ENCODE results near the gene NRM. TPM values are rescaled to one million over a fixed set of nuclear protein-coding genes. Genes with fewer than 3 reads are reported as not detected.

NRM gene
- total and polyA plus RNA-seq, 12 donors, result 1.6 to 11.6 (median 3.8) TPM

DNA sequence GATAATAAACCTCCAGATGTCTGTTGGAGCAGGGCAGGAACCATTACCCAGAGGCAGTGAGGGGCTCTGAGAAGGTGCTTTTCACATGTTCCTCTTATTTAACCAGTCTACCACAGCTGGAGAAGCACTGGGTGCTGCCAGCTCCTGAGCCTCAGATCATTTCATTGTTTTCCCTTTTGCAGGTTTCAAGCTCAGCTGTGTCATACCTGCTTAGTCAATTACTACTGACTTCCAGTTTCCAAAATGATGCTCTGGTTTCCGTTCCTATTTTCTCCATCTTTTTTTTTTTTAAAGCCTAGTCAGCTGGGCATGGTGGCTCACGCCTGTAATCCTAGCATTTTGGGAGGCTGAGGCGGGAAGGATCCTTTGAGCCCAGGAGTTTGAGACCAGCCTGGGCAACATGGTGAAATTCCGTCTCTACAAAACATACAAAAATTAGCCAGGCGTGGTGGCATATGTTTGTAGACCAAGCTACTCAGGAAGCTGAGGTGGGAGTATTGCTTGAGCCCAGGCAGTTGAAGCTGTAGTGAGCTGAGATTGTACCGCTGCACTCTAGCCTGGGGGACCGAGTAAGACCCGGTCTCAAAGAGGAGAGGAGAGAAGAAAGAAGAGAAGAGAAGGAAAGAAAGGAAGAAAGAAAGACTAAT is 45.0 kb upstream of the NRM start:
- Histone ChIP-seq H3K9me3 (no peaks in the 10 kb centered on the region), H3K27ac (peak overlapping the region in 2 of 10 donors; percentile 31 to 70), H3K4me1 (peaks cover 6 to 68% (median 56%) of the 10 kb centered on the region in 9 donors), H3K36me3 (peaks cover 0 to 100% (median 61%) of the 10 kb centered on the region in 9 donors), H3K4me3 (no peak overlapping the region), H3K27me3 (no peaks in the 10 kb centered on the region)
- WGBS, 2 donors, result 85 to 88% methylated on average over 8 of the region's 8 CpGs
- DNase-seq (no peak), ATAC-seq (no peak)
- TF ChIP-seq, protein P1, sequence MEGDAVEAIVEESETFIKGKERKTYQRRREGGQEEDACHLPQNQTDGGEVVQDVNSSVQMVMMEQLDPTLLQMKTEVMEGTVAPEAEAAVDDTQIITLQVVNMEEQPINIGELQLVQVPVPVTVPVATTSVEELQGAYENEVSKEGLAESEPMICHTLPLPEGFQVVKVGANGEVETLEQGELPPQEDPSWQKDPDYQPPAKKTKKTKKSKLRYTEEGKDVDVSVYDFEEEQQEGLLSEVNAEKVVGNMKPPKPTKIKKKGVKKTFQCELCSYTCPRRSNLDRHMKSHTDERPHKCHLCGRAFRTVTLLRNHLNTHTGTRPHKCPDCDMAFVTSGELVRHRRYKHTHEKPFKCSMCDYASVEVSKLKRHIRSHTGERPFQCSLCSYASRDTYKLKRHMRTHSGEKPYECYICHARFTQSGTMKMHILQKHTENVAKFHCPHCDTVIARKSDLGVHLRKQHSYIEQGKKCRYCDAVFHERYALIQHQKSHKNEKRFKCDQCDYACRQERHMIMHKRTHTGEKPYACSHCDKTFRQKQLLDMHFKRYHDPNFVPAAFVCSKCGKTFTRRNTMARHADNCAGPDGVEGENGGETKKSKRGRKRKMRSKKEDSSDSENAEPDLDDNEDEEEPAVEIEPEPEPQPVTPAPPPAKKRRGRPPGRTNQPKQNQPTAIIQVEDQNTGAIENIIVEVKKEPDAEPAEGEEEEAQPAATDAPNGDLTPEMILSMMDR (IDR thresholded peaks at IDR 0.05), result no peak
- intact Hi-C loops (cut with DNase I), result loop anchor here in 2 of 10 donors (10.0 kb wide), 2 partner anchors 89 to 149 kb away; partner anchors contain the start of gene DDR1 (in 1 of the 2)

GRCh38 chr6:30732237-30732943 is 41.6 kb upstream of the NRM start:
- no peak overlapping the region for H3K4me3 ChIP-seq
- no peaks in the 10 kb centered on the region for H3K9me3 ChIP-seq
- DNase-seq (no peak), ATAC-seq (no peak)
- intact Hi-C loops (cut with DNase I), result loop anchor here in 2 of 10 donors (10.0 kb wide), 2 partner anchors 92 to 152 kb away; partner anchors contain the start of gene DDR1 (in 1 of the 2)
- TF ChIP-seq, protein P1 (IDR thresholded peaks at IDR 0.05), result no peak
- no peak overlapping the region for H3K27ac ChIP-seq
- peaks cover 6 to 40% (median 31%) of the 10 kb centered on the region in 9 donors for H3K4me1 ChIP-seq
- 91 to 94% methylated on average over 12 of the region's 12 CpGs for WGBS, 2 donors
- no peaks in the 10 kb centered on the region for H3K27me3 ChIP-seq
- H3K36me3 ChIP-seq, result peaks cover 0 to 100% (median 61%) of the 10 kb centered on the region in 9 donors

GRCh38 chr6:30730601-30731435 is 40.0 kb upstream of the NRM start:
- WGBS, 2 donors, result 41 to 44% methylated on average over 30 of the region's 30 CpGs
- TF ChIP-seq, protein P1 (IDR thresholded peaks at IDR 0.05), result peak; percentile 41 to 72 (median 63)
- peak; percentile 70 to 71 for DNase-seq
- Histone ChIP-seq H3K27ac (peak overlapping the region in 5 of 10 donors; percentile 7 to 64 (median 10)), H3K4me1 (peaks cover 6 to 27% (median 16%) of the 10 kb centered on the region in 9 donors), H3K36me3 (peaks cover 0 to 100% (median 60%) of the 10 kb centered on the region in 9 donors), H3K27me3 (no peaks in the 10 kb centered on the region), H3K4me3 (no peak overlapping the region), H3K9me3 (no peaks in the 10 kb centered on the region)
- ATAC-seq, result peak; percentile 56 to 83 (median 81)
- intact Hi-C loops (cut with DNase I), result loop anchor here in 2 of 10 donors (10.0 kb wide), 2 partner anchors 94 to 154 kb away; partner anchors contain the start of gene DDR1 (in 1 of the 2)
